SKM-1 (cell line): Measurements from ENCODE around the gene PSMD3.

ENCODE experiments used
- DNase-seq: peaks from one replicate; lab custom pipeline; 2025; ENCODE audit not compliant: unreplicated experiment; lab: John Stamatoyannopoulos, UW

Gene PSMD3

GRCh38 chr17:39955726-39956225 lies 24.8 kb upstream of the PSMD3 start:
- no peak for DNase-seq

GRCh38 chr17:39960524-39961041 lies 20.0 kb upstream of the PSMD3 start:
- DNase-seq = no peak

GRCh38 chr17:39962642-39963220 lies 17.9 kb upstream of the PSMD3 start, which contains the start of gene GSDMA:
TSS of gene GSDMA (plus strand) at chr17:39963004. CDS start at chr17:39965688, 2,684 bp downstream.
- DNase-seq = no peak

GRCh38 chr17:39963829-39964228 lies 16.8 kb upstream of the PSMD3 start:
- DNase-seq = no peak

GRCh38 chr17:39965017-39965699 lies 15.4 kb upstream of the PSMD3 start:
- no peak for DNase-seq

- DNase-seq = no peak
These were observed 13.8 kb upstream of the PSMD3 start for GRCh38 chr17:39966771-39967170.

- no peak for DNase-seq
These were observed 11.8 kb upstream of the PSMD3 start for GRCh38 chr17:39968761-39969160.

- no peak for DNase-seq
These were observed 11.2 kb upstream of the PSMD3 start for GRCh38 chr17:39969375-39969774.

GRCh38 chr17:39970157-39970692 lies 10.4 kb upstream of the PSMD3 start:
- no peak for DNase-seq

- DNase-seq = no peak
These were observed 9.5 kb upstream of the PSMD3 start for GRCh38 chr17:39971076-39971603.

- no peak for DNase-seq
These were observed 8.3 kb upstream of the PSMD3 start for GRCh38 chr17:39972271-39972670.

- DNase-seq = no peak
These were observed 7.1 kb upstream of the PSMD3 start for GRCh38 chr17:39973496-39973895.

- DNase-seq = no peak
These were observed 6.2 kb upstream of the PSMD3 start for GRCh38 chr17:39974433-39974832.

- DNase-seq = no peak
These were observed 4.8 kb upstream of the PSMD3 start for GRCh38 chr17:39975801-39976200.

GRCh38 chr17:39979016-39979670 lies 1.5 kb upstream of the PSMD3 start:
- no peak for DNase-seq

GRCh38 chr17:39979893-39980350 lies 685 bp upstream of the PSMD3 start:
- DNase-seq = peak; percentile 48

GRCh38 chr17:39981207-39981741 lies 667 bp downstream of the PSMD3 start:
- DNase-seq = no peak

- DNase-seq = no peak
These were observed 1.3 kb downstream of the PSMD3 start for GRCh38 chr17:39981766-39982375.

GRCh38 chr17:39988206-39988810 lies 7.7 kb downstream of the PSMD3 start:
- no peak for DNase-seq

- no peak for DNase-seq
These were observed 13.8 kb downstream of the PSMD3 start for GRCh38 chr17:39994448-39994847.
